HG03135 (cell line): ENCODE data around the gene PHOX2A.
"Not testable (repeated sequence)": the region's sequence is repeated elsewhere in the genome, so short reads cannot be mapped to it uniquely, and the experiment has no call there.

Source experiments
- ATAC-seq: cut with Tn5 transposase; IDR thresholded peaks from one replicate; pipeline ENCODE4 v1.9.1; 2021; ENCODE audit warnings: mild to moderate bottlenecking, moderate library complexity; ENCODE audit not compliant: unreplicated experiment

PHOX2A gene

DNA sequence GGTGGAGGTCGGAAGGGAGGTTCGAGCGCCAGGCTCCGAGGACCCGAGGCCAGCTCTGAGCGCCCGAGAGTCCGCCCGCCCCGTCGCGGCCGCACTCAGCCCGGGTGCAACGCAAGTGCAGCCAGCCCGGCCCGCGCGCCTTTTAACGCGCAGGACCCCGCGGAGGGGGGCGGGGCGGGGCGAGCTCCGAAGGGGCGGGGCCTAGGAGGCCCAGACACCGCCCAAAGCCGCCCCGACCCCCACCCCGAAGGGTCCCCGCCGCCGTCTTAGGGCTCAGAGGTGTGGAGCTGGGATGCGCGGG is at the start of gene PHOX2A:
TSS of gene PHOX2A (minus strand) at position 117 of the 301 bp plus-strand sequence. CDS start 172 bp downstream, outside the sequence.
- ATAC-seq: no peak

GRCh38 chr11:72293391-72293790 is 49.4 kb upstream of the PHOX2A start:
- ATAC-seq: no peak

- ATAC-seq: no peak
Measured at GRCh38 chr11:72292106-72292785, 48.3 kb upstream of the PHOX2A start.

GRCh38 chr11:72290741-72291140 is 46.8 kb upstream of the PHOX2A start:
- not testable (repeated sequence) for ATAC-seq

- ATAC-seq: no peak
Measured at GRCh38 chr11:72287293-72287692, 43.3 kb upstream of the PHOX2A start.

GRCh38 chr11:72283947-72284346 is 40.0 kb upstream of the PHOX2A start:
- ATAC-seq: no peak

GRCh38 chr11:72280726-72281315 is 36.8 kb upstream of the PHOX2A start:
- ATAC-seq: no peak

- no peak for ATAC-seq
Measured at GRCh38 chr11:72280037-72280436, 36.1 kb upstream of the PHOX2A start.

DNA sequence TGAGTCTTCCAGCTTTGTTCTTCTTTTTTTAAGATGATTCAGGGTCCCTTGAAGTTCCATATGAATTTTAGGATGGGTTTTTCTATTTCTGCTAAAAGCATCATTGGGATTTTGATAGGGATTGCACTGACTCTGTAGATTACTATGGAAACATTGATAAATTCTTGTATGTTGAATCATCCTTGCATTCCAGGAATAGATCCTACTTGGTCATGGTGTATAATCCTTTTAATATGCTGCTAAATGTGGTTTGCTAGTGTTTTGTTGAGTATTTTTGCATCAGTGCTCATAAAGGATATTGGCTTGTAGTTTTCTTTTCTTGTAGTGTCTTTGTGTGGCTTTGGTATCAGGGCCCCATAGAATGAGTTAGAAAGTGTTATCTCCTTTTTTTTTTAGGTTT is 34.9 kb upstream of the PHOX2A start:
- ATAC-seq: no peak

DNA sequence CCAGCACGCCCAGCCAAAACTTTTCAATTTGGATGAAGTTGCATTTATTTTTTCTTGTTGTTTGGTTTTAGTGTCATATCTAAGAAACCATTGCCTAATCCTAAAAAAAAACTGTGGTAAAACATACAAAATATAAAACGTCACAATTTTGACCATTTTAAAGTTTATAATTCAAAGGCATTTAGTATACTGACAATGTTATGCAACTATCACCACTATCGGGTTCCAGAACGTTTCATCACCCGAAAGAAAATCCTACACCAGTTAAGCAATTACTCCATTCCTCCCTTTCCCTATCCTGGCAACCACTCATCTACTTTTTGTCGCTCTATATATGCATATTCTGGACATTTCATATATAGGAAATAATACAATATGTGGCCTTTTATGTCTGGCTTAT is 30.5 kb upstream of the PHOX2A start:
- no peak for ATAC-seq

- ATAC-seq: no peak
Measured at GRCh38 chr11:72271980-72272379, 28.0 kb upstream of the PHOX2A start.

DNA sequence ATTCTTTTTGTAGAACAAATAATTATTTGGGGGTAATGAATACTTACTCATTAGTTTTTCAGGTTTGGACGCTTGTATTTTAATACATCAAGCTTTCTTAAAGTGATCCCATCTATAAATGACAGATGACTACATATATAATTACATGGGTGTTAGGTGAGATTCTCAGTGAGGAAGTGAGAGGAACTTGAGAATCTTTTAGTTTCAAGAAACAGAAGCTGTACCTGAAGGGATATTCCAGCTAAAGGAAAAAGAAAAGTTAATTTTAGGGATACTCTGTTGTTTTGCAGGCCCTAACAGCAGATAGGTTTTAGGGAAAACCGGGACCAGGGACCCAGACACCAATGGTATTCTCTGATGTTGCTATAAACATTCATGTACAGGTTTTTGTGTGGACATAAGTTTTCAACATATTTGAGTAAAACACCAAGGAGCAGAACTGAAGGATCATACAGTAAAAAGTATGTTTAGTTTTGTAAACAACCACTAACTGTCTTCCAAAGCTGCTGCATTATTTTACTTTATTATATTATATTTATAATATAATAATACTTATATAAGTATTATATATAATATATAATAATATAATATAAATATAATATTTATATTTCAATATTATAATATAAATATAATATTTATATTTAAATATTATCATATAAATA is 24.1 kb upstream of the PHOX2A start:
- ATAC-seq: no peak

DNA sequence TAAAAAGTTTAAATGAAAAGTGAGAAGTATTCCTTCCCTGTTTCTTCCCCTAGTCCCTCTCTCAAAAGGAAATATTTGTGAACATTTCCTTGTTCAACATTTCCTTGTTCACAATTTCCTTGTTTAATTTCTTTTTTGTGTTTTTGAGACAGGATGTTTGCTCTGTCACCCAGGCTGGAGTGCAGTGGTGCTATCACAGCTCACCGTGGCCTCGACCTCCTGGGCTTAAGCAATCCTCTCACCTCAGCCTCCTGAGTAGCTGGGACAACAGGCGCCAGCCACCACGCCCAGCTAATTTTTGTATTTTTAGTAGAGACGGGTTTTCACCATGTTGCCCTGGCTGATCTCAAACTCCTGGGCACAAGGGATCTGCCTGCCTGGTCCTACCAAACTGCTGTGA is 23.0 kb upstream of the PHOX2A start:
- not testable (repeated sequence) for ATAC-seq

- ATAC-seq: no peak
Measured at GRCh38 chr11:72265951-72266350, 22.0 kb upstream of the PHOX2A start.

GRCh38 chr11:72263361-72263760 is 19.4 kb upstream of the PHOX2A start:
- no peak for ATAC-seq

GRCh38 chr11:72260574-72260973 is 16.6 kb upstream of the PHOX2A start:
- ATAC-seq: no peak

- ATAC-seq: no peak
Measured at GRCh38 chr11:72259490-72259889, 15.5 kb upstream of the PHOX2A start.

DNA sequence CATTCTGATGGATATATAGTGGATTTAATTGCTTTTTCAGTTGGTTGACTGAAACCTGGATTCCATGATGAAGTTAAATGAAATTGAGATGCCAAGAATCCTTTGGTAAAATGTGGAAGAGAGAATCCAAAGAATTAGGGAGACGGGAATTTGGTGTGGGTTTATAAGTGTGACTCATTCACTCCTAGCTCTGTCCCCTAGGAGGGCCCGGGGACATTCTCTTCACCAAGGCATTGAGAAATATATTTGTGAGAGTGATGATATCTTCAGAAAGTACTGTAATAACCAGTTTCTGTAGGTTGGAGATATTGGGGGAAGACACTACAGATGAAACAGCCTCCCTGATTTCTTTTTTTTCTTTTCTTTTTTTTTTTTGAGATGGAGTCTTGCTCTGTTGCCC is 13.6 kb upstream of the PHOX2A start:
- no peak for ATAC-seq

- no peak for ATAC-seq
Measured at GRCh38 chr11:72254299-72254993, 10.5 kb upstream of the PHOX2A start.

GRCh38 chr11:72253392-72253791 is 9.4 kb upstream of the PHOX2A start:
- ATAC-seq: no peak

DNA sequence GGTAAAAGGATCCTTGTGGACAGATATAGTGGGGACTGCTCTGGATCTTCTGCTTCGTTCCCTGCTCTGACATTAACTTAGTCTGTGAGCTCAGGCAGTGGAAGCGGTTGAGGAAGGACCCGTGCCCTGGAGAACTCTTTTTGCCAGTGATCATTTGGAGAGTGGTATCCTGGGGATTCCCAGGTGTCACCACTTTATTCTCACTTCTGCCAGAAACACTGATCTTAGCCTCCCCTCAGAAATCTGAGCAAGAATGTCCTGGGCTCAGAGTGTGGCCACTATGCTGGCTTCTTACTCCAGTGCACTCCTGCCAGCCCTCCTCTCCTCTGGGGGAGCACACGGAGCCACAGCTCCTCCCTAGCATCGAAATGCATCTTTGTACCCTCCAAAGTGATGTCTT is 7.6 kb upstream of the PHOX2A start:
- ATAC-seq: no peak
